Trophoblast cell (in vitro differentiated cells and primary cell): ENCODE measurements around the gene OR2H2.

Source experiments
- DNase-seq, 2 donors: peaks; one replicate each; pipeline ENCODE4 v3.0.0-alpha.2; 2016
- H2AFZ ChIP-seq: 2 replicates; pipeline ENCODE4 v1.6.1; 2013; ENCODE audit warnings: low read length, moderate library complexity, mild to moderate bottlenecking; ENCODE audit not compliant: insufficient read depth, poor library complexity
- H2AK5ac ChIP-seq: 2 replicates; pipeline ENCODE4 v1.6.1; 2013; ENCODE audit warnings: mild to moderate bottlenecking, low read length
- H2BK120ac ChIP-seq: 2 replicates; pipeline ENCODE4 v1.6.1; 2013; ENCODE audit warnings: low read length, mild to moderate bottlenecking, moderate library complexity; ENCODE audit not compliant: insufficient read depth, poor library complexity
- H2BK12ac ChIP-seq: 2 replicates; pipeline ENCODE4 v1.6.1; 2013; ENCODE audit warnings: mild to moderate bottlenecking, low read length, moderate library complexity
- H2BK5ac ChIP-seq: 2 replicates; pipeline ENCODE4 v1.6.1; 2013; ENCODE audit warnings: low read length, low read depth, moderate library complexity, mild to moderate bottlenecking; ENCODE audit not compliant: poor library complexity
- H3K14ac ChIP-seq: 2 replicates; pipeline ENCODE4 v1.6.1; 2013; ENCODE audit warnings: mild to moderate bottlenecking, low read length
- H3K18ac ChIP-seq: 2 replicates; pipeline ENCODE4 v1.6.1; 2013; ENCODE audit warnings: mild to moderate bottlenecking, low read length
- H3K23ac ChIP-seq: 2 replicates; pipeline ENCODE4 v1.6.1; 2013; ENCODE audit warnings: low read length
- H3K27ac ChIP-seq: 2 replicates; pipeline ENCODE4 v1.5.1; 2013; ENCODE audit warnings: low read depth, mild to moderate bottlenecking, inconsistent platforms, low read length, moderate library complexity
- H3K27me3 ChIP-seq: 2 replicates; pipeline ENCODE4 v1.6.1; 2013; ENCODE audit warnings: inconsistent platforms, mild to moderate bottlenecking, low read length, moderate library complexity; ENCODE audit not compliant: insufficient read depth
- H3K36me3 ChIP-seq, 2 experiments: 1 replicate in 1 of 2; 2 replicates in 1 of 2; pipeline ENCODE4 v1.6.1; 2013; ENCODE audit warnings: low read length in 2 of 2, mild to moderate bottlenecking in 2 of 2, moderate library complexity in 1 of 2; ENCODE audit not compliant: insufficient read depth in 2 of 2, control insufficient read depth in 1 of 2
- H3K4ac ChIP-seq: 2 replicates; pipeline ENCODE4 v1.6.1; 2013; ENCODE audit warnings: low read depth, mild to moderate bottlenecking, low read length, moderate library complexity
- H3K4me1 ChIP-seq, 2 experiments: 1 replicate in 1 of 2; 2 replicates in 1 of 2; pipeline ENCODE4 v1.6.1; 2013; ENCODE audit warnings: low read length in 2 of 2, mild to moderate bottlenecking in 2 of 2, moderate library complexity in 1 of 2; ENCODE audit not compliant: insufficient read depth in 2 of 2, control insufficient read depth in 1 of 2
- H3K4me2 ChIP-seq: 2 replicates; pipeline ENCODE4 v1.6.1; 2013; ENCODE audit warnings: inconsistent platforms, mild to moderate bottlenecking, low read length, moderate library complexity
- H3K4me3 ChIP-seq: 2 replicates; pipeline ENCODE4 v1.5.1; 2013; ENCODE audit warnings: mild to moderate bottlenecking, low read depth, low read length, inconsistent platforms
- H3K79me1 ChIP-seq: one replicate; pipeline ENCODE4 v1.6.1; 2013; ENCODE audit warnings: low read length
- H3K79me2 ChIP-seq: 2 replicates; pipeline ENCODE4 v1.6.1; 2013; ENCODE audit warnings: low read length, mild to moderate bottlenecking; ENCODE audit not compliant: control insufficient read depth, insufficient read depth, poor library complexity
- H3K9ac ChIP-seq: 2 replicates; pipeline ENCODE4 v1.6.1; 2013; ENCODE audit warnings: mild to moderate bottlenecking, low read length
- H3K9me3 ChIP-seq: 2 replicates; pipeline ENCODE4 v1.6.1; 2013; ENCODE audit warnings: low read depth, mild to moderate bottlenecking, control low read depth, inconsistent platforms, low read length; ENCODE audit not compliant: insufficient read depth
- H4K12ac ChIP-seq: 2 replicates; pipeline ENCODE4 v1.6.1; 2013; ENCODE audit warnings: low read depth, mild to moderate bottlenecking, low read length, moderate library complexity
- H4K8ac ChIP-seq: 2 replicates; pipeline ENCODE4 v1.6.1; 2013; ENCODE audit warnings: low read depth, mild to moderate bottlenecking, low read length, moderate library complexity
- H4K91ac ChIP-seq: one replicate; pipeline ENCODE4 v1.6.1; 2013; ENCODE audit warnings: low read depth, mild to moderate bottlenecking, low read length, moderate library complexity
- WGBS: extraction: QIAGEN DNeasy Blood & Tissue Kit; methylation state at CpG from one replicate; pipeline ENCODE4 v1.1.7; 2013; ENCODE audit warnings: missing lambda C conversion rate; ENCODE audit not compliant: insufficient read length, insufficient coverage; ENCODE audit errors: extremely low coverage; 5-methylcytosine and 5-hydroxymethylcytosine counted together

OR2H2 gene

DNA sequence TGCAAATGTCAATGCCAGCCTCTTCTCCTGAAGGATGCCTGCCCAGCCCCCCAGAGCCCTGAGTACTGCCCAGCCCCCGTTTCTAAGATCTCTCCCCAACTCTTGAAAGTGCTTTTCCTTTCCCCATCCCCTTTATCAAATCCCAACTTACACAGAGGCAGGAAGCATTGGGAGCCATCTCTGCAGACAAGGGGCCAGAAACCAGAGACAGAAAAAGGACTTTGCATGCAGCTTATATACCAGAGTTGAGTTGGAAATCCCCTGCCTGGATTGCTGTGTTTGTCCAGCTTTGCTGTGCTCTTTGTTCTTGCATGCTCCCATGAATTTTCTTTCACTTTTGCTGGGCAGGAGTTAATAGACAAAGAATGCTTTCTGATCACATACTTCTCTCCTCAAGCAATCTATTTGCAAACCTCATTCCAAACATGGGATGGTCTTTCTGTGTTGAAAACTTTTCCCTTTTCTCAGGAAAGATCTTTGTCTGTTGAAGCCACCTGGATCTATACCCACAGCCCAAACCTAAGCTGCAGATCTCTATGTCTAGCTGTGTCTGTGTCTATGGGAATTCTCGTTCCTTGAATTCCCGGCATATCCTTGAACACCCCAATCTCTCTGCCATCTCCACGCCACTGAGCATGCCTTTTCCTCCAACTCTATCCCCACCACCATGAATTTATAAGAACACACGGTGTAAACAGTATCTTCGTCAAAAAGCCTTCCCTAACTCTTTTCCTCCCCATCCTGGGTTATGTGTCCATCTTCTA, 25.2 kb upstream of the OR2H2 start, which contains the start of gene UBD:
TSS of gene UBD (minus strand) at position 209 of the 764 bp plus-strand sequence. CDS start at position 178, 31 bp downstream.
- Histone ChIP-seq H3K4ac (no peak within 1 kb of the TSS), H2BK120ac (no peak within 1 kb of the TSS), H3K27me3 (peaks cover 4% of the 10 kb centered on the region), H3K14ac (no peak within 1 kb of the TSS), H3K36me3 (no peaks in the 10 kb centered on the region), H2AK5ac (no peak within 1 kb of the TSS), H4K8ac (no peak within 1 kb of the TSS), H3K4me3 (no peak within 1 kb of the TSS), H2AFZ (no peak within 1 kb of the TSS), H3K27ac (no peak within 1 kb of the TSS), H4K12ac (no peak within 1 kb of the TSS), H3K9me3 (peaks cover 2% of the 10 kb centered on the region), H2BK5ac (no peak within 1 kb of the TSS), H3K79me1 (no peaks in the 10 kb centered on the region), H2BK12ac (no peak within 1 kb of the TSS), H3K4me1 (no peaks in the 10 kb centered on the region), H3K9ac (no peak within 1 kb of the TSS), H3K79me2 (no peaks in the 10 kb centered on the region), H3K4me2 (no peak within 1 kb of the TSS), H4K91ac (no peak within 1 kb of the TSS), H3K23ac (no peak within 1 kb of the TSS), H3K18ac (no peak within 1 kb of the TSS)
- no CpG with 5 or more reads among the region's 6 CpGs for WGBS
- no peak for DNase-seq

DNA sequence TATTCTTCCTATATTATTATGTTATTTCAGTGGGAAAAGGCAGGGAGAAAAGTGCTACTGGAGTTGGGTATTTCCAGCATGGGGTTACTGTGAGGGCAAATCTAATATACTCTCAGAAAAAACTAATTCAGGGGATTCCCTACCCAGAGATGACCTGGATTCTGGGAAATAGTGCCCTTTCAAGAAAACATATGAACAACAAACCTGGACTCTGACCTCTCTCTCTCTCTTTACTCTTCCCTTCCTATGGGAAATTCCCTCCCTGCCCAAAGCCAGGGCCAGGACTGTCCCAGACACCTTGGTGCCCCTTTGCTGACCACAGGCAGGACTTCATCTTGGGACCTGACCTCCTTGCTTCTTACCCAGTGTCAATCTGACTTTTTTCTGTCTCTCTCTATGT, 23.8 kb upstream of the OR2H2 start:
- no peaks in the 10 kb centered on the region for H3K79me2 ChIP-seq

GRCh38 chr6:29561606-29562181, 23.2 kb upstream of the OR2H2 start:
- Histone ChIP-seq H4K91ac (no peak overlapping the region), H2BK12ac (no peak overlapping the region), H3K4me3 (no peak overlapping the region), H3K4ac (no peak overlapping the region), H3K79me2 (no peaks in the 10 kb centered on the region), H4K12ac (no peak overlapping the region), H3K14ac (no peak overlapping the region), H2AK5ac (no peak overlapping the region), H2AFZ (no peak overlapping the region), H3K9me3 (peaks cover 2% of the 10 kb centered on the region), H3K4me1 (no peaks in the 10 kb centered on the region), H3K27me3 (no peaks in the 10 kb centered on the region), H3K36me3 (no peaks in the 10 kb centered on the region), H3K9ac (no peak overlapping the region), H3K4me2 (no peak overlapping the region), H3K18ac (no peak overlapping the region), H3K79me1 (no peaks in the 10 kb centered on the region), H2BK120ac (no peak overlapping the region), H4K8ac (no peak overlapping the region), H3K23ac (no peak overlapping the region), H3K27ac (no peak overlapping the region), H2BK5ac (no peak overlapping the region)
- DNase-seq, result no peak
- WGBS, result no CpG with 5 or more reads among the region's 1 CpG

More for the DNA sequence above, 23.8 kb upstream of the OR2H2 start:
- H3K9ac ChIP-seq, result no peak overlapping the region
- no peak overlapping the region for H2BK5ac ChIP-seq
- H3K18ac ChIP-seq, result no peak overlapping the region
- peaks cover 2% of the 10 kb centered on the region for H3K9me3 ChIP-seq
- no peak overlapping the region for H2AFZ ChIP-seq
- DNase-seq, result no peak
- H4K91ac ChIP-seq, result no peak overlapping the region
- H3K4me2 ChIP-seq, result no peak overlapping the region
- no peak overlapping the region for H3K14ac ChIP-seq
- no peak overlapping the region for H3K27ac ChIP-seq
- H4K8ac ChIP-seq, result no peak overlapping the region
- H3K27me3 ChIP-seq, result no peaks in the 10 kb centered on the region
- H4K12ac ChIP-seq, result no peak overlapping the region
- H3K4me1 ChIP-seq, result no peaks in the 10 kb centered on the region
- no peak overlapping the region for H3K4ac ChIP-seq
- no peak overlapping the region for H3K23ac ChIP-seq
- no peak overlapping the region for H3K4me3 ChIP-seq
- no peaks in the 10 kb centered on the region for H3K79me1 ChIP-seq
- no peak overlapping the region for H2BK12ac ChIP-seq
- no peaks in the 10 kb centered on the region for H3K36me3 ChIP-seq
- no peak overlapping the region for H2AK5ac ChIP-seq
- no peak overlapping the region for H2BK120ac ChIP-seq

- no peaks in the 10 kb centered on the region for H3K4me1 ChIP-seq
- H3K18ac ChIP-seq, result no peak overlapping the region
- WGBS, result no CpG with 5 or more reads among the region's 3 CpGs
- H3K9me3 ChIP-seq, result peaks cover under 1% of the 10 kb centered on the region
- no peaks in the 10 kb centered on the region for H3K79me2 ChIP-seq
- H3K23ac ChIP-seq, result no peak overlapping the region
- no peak overlapping the region for H4K8ac ChIP-seq
- no peaks in the 10 kb centered on the region for H3K36me3 ChIP-seq
- no peak overlapping the region for H3K9ac ChIP-seq
- H3K79me1 ChIP-seq, result no peaks in the 10 kb centered on the region
- H2AFZ ChIP-seq, result no peak overlapping the region
- H4K12ac ChIP-seq, result no peak overlapping the region
- H2BK12ac ChIP-seq, result no peak overlapping the region
- no peaks in the 10 kb centered on the region for H3K27me3 ChIP-seq
- no peak overlapping the region for H4K91ac ChIP-seq
- H2BK5ac ChIP-seq, result no peak overlapping the region
- no peak overlapping the region for H3K4me2 ChIP-seq
- H3K27ac ChIP-seq, result no peak overlapping the region
- H2AK5ac ChIP-seq, result no peak overlapping the region
- no peak overlapping the region for H3K4me3 ChIP-seq
- no peak overlapping the region for H2BK120ac ChIP-seq
- no peak for DNase-seq
- H3K14ac ChIP-seq, result no peak overlapping the region
- H3K4ac ChIP-seq, result no peak overlapping the region
Measured at GRCh38 chr6:29563435-29563965, 21.4 kb upstream of the OR2H2 start.
